Fibroblast of upper back skin (primary cell): ENCODE results near the gene PRKCZ.

ENCODE experiments used
- DNase-seq: peaks from one replicate; pipeline ENCODE4 v3.0.0-alpha.2; 2013

The PRKCZ gene

DNA sequence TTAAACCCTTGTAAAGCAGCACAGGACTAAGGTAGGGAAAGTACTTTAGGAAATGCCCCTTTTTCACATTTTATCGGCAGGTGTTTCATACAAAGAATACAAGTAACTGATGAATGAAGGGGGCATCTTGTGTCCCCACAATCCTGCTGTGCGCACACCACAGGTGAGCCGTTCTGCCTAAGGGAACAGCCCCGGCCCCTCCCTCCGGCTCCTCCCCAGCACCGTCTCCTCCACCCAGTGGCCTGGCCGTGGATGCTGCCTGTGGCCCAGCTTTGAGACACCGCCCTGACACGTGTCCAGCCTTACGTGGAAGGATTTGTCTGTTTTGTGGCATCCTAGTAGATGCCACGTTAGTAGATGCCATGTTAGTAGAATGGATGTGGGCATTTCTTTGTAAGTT is 131.5 kb downstream of the PRKCZ start:
- DNase-seq = no peak

DNA sequence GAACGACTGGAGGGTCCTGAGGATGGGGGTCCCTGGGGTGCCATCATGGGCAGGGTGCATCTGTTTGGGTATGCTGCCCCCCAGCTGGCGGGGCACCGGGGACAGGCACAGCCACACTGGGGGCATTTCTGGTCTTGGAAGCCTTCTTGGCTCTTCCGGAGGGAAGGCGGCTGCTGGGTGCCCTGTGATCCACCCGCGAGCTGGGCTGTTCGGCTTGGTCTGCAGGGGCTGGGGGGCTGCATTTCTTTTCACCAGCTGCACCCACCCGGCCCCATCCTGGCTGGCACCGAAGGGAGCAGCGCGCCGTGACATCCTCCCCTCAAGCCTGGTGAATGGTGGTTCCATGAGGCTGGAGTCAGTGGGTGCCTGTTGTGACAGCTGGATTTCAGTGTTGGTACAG is 132.2 kb downstream of the PRKCZ start:
- no peak for DNase-seq

- DNase-seq = no peak
Observed at GRCh38 chr1:2183937-2184334, 133.7 kb downstream of the PRKCZ start.

DNA sequence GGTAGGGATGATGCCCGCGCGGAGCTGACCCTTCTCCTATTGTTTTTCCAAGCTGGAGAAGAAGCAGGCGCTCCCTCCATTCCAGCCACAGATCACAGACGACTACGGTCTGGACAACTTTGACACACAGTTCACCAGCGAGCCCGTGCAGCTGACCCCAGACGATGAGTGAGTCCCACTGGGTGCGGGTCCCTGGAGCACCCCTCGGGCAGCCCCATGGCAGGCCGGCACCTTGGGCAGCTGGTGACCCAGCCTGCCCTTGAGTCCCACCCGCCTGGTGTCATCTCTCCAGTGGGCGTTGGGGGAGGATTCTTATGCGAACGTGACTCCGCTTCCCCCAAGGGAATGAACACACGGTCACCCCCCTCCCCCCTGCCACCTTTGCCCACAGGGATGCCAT is 134.3 kb downstream of the PRKCZ start:
- DNase-seq = no peak

GRCh38 chr1:2184934-2185333 is 134.7 kb downstream of the PRKCZ start:
- DNase-seq = no peak

GRCh38 chr1:2185880-2186855 is 136.0 kb downstream of the PRKCZ start:
- DNase-seq = no peak

GRCh38 chr1:2186901-2187300 is 136.7 kb downstream of the PRKCZ start:
- no peak for DNase-seq

GRCh38 chr1:2187619-2188018 is 137.4 kb downstream of the PRKCZ start:
- no peak for DNase-seq

DNA sequence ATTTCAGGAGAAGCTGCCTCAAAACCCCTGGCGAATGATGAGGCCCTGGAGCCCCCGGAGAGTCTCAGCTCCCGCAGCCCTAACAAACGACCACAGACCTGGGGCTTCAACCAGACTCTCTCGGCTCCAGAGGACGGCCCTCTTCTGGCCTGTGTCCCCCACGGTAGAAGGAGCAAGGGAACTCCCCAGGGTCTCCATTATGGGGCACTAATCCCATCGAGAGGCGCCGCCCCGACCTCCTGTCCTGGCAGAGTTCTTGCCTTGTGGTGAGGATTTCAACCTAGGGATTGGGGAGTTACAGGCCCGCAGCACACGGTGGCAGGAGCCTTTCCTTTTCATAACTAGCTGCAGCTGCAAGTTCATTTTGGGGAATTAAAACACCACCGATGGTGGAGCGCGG is 138.1 kb downstream of the PRKCZ start:
- no peak for DNase-seq

DNA sequence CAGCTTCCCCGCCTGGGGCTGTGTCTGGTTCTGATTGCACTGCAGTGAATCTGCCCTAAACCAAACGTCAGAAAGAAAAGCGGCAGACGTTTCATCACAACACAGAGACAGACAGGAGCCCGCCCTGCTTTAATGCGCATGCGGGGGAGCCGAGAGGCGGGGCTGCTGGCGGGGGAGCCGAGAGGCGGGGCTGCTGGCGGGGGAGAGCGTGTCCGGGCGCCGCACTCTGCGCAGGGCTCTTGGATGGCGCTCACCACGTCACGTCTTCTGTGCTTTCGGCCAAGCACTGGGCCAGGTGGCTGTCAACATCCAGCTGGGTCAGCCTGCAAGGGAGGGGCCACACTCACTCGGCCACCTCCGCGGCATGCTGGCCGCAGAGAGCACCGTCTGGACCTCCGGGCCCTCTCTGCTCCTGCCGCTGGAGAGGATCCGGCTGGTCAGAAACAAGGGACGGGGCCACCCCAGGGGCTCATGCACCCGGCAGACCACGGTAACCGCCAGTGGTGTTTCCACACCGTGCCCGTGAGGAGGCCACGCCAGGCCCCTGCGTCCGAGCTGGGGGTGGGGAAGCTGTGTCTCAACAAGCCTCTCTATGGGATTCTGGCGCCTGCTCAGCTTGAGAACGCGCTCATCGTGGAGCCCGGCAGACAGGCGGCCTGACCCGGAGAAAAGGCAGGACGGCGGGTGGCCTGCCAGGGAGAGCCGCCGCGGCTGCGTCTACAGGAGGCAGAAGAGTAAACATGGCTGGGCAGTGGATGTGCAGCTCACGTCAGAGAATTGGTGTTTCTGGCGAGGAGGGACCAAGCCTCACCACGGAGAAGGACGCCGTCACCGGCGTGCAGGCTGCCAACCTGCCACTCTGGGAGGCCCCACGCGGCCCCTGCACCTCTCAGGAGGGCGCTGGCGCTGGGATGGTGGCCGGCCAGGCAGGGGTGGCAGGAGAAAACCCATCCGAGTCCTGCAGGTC is 139.5 kb downstream of the PRKCZ start:
- DNase-seq = peak; percentile 95

DNA sequence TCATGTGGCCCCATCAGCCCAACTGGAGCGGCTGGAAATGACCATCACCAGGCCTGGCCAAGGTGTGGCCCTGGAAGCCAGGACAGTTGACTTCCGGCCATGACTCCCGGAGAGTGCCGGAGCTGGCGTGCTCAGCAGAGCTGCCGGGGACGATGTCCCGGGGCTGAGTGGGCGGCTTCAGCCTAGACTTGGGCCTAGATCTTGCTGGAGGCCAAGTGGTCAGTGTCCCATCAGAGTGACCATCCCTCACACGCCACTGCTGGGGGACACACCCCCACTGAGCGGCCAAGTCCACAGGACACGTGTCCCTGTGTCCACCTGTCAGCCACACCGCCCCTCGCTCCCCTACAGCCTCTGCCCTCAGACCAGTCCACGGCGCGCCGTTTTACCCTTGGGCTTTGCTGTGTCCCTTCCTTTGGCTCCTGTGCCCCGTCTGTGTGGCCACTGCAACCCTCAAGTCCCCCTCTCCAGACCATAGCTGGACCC is 140.3 kb downstream of the PRKCZ start:
- DNase-seq = no peak

DNA sequence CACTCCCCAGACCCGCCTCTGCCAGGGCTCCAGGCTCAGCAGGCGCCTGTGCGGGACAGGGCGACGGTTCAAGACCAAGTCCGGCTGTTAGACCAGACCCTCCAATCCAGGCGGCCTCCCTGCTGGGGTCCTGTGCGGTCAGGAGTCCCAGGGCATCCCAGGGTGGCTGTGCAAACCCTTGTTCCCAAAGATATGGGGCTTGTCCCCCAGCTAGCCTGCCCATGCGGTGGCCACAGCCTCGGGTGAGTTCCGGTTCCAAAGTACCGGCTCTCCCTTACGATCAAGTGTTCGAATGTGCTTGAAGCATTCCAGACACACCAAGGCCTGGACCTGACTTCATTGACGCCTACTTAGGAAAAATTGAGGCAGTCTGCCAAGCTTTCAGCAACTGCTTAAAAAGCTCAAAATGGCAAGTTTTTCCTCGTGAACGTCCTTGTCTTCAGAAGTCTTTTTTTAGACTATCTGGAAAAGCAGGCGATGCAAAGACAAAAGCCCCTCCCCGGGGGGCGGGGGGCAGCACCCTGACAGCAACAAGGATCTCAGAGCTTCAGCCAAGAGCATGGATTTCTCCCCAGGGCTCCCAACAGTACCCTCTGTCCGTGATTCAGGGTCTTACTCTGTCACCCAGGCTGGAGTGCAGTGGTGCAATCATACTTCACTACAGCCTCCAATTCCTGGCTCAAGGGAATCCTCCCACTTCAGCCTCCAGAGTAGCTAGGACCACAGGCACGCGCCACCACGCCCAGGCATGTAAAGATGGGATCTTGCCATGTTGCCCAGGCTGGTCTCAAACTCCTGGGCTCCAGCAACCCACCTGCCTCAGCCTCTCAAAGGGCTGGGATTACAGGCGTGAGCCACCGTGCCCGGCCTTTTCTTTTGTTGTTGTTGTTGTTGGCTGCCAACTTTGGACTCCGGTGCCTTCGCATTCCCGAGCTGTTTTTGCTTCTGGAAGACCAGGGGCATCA is 142.1 kb downstream of the PRKCZ start:
- DNase-seq = peak; percentile 58

DNA sequence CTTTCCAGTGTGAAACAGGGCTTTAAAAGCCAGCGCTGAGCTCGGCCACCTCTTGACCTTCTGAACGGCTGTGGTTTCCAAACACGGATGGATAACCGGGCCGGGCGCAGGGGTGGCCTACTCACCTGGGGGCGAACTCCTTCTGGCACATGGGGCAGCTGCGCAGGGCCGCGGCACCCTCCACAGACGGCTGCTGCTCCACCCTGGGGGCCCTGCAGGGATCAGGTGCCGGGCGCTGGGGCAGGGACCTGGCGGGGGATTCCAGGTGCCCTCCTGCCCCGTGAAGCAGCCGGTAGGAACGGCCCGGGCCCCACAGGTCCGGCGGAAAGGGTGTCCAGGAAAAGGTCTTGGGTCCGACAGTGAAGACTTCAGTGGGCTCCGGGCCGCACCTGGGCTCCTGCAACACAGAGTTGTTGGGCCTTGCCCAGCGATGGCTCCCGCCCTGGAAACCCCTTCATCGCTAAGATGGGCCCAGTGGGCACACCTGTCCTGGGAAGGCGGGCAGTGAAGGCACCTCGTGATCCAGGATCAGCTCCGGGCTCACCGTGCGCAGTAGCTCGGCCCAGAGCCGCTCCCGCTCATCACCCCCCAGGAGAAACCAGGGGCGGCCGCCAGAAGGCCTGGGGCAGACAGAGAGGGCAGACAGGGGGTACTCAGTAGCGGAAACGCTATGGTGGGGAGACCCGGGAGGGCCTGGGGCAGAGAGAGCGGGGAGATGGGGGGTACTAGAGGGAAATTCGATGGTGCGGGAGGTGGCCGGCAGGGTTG is 143.5 kb downstream of the PRKCZ start:
- no peak for DNase-seq

- peak; percentile 68 for DNase-seq
Observed at GRCh38 chr1:2194319-2194897, 144.2 kb downstream of the PRKCZ start, which contains the start of gene FAAP20. FAAP20 (minus strand) TSS chr1:2194772; CDS start chr1:2194749, 23 bp downstream.

- peak; percentile 86 for DNase-seq
Observed at GRCh38 chr1:2194898-2195673, 144.9 kb downstream of the PRKCZ start.

DNA sequence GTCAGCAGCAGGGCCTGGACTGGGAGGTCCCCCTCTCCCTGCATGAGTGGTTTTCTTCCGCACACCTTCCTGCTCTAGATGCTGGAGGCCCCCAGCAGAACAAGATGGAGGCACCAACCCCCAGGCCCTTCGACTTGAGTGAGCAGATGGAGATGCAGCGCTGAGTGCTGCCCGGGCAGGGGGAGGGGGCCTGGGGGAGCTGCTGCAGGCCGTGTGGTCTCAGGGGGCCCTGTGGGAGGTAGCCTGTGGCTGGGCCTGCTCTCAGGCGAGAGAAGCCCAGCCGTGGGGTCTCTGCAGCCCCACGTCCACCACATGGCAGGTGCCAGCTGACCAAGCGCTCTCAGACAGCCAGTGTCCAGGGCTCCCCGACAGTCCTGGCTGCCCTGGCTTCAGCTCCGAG is 145.6 kb downstream of the PRKCZ start:
- no peak for DNase-seq

- DNase-seq = no peak
Observed at GRCh38 chr1:2196901-2197638, 146.9 kb downstream of the PRKCZ start.

DNA sequence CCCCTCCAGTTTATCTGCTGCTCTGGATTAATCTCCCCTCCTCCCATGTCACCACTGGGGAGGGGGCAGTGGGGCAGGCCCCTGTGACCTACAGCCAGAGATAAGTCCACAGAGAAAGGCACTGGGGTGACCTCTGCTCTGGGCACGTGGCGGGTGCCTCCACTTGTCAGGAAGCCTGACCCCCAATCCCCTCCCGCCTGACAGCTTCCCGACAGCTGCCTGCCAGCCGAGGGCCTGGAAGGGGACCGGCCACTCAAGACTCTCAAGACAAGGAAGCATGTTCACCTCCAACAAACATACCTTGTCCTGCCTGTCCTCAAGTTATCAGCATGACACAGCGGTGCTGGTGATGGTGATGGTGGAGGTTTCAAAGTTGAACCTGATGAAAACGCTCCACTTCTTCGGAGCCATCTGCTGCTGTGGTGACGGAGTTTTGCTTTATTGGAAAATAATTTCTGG is 147.5 kb downstream of the PRKCZ start:
- DNase-seq = no peak

DNA sequence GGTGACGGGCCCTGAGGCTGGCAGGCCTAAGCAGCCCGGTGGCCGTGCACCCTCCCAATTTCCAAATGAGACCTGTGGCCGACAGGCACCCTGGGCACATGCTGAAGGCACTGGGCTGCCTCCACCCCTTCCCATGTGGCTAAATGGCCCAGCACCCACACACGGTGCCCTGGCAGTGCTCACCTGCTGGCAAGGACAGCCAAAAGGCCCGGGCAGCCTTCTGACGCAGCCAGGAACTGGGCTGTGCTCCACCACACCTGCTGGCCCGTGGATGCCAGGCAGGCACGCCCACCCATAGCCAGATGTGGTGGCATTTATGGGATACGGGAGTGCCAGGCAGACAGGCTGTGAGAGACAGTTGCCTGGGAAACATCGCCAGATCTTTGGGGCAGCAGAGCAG is 148.4 kb downstream of the PRKCZ start:
- DNase-seq = no peak
